NK-92 (cell line): ENCODE data around the gene ANGPTL8.

Experiments used
- DNase-seq: peaks from one replicate; lab custom pipeline; 2025; ENCODE audit not compliant: unreplicated experiment; lab: John Stamatoyannopoulos, UW

ANGPTL8 gene

DNA sequence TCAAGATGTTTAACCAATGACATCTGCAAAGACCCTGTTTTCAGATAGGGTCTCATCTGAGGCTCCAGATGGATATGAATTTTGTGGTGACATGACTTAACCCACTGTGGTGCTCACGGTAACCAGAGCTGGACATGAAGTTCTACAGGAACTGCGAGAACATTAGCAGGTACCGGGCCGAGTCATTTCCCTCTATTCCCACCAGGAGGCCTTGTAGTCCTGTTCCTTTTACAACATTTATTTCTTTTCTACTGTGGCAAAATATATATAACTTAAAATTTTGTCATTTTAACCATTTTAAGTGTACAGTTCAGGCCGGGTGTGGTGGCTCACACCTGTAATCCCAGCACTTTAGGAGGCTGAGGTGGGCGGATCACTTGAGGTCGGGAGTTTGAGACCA is 48.9 kb downstream of the ANGPTL8 start:
- DNase-seq, result no peak

GRCh38 chr19:11290256-11290655 is 50.8 kb downstream of the ANGPTL8 start:
- no peak for DNase-seq

- no peak for DNase-seq
Measured at GRCh38 chr19:11291415-11291814, 52.0 kb downstream of the ANGPTL8 start.
